ENCODE measurements around the gene PRKCZ.
"Not testable (repeated sequence)": the region's sequence is repeated elsewhere in the genome, so short reads cannot be mapped to it uniquely, and the experiment has no call there.

The PRKCZ gene

DNA sequence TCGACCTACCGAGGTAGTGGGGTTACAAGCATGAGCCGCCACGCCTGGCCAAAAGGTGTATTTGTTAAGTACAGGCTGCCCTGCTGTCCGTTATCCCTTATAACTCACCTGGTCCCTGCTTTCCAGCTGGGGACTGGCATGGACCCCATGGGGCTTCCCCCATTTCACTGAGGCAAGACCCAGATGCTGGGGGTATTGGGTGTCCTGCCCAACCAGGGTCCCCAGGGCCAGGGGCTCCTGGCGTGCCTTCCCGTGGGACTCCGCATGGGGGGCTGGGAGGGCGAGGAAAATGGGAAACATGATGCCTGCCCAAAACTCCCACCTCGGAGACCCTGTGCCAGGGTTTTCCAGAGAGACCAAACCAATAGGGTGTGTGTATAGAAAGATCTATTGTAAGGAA, 79.9 kb downstream of the PRKCZ start:
- in situ Hi-C loops (cut with MboI; ENCODE audit: low sequenced_read_pairs) = no loop called here

DNA sequence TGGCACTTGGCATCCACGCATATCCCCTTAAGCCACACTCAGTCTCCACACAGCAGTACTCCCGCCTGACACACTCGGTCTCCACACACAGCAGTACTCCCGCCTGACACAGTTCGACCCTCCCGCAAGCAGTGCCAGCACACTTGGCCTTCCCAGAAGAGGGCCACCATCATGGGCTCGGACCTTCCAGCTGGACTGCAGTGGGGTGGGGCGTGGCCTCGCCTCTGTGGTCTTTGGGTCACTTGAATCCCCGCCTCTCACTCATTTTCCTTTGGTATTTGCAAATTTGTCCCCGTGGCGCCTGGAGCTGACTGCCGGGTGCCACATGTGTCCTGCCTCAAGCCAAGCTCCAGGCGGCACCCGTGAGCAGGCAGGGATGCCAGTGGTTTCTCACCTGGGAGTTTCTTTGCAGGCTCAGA, 80.7 kb downstream of the PRKCZ start:
- in situ Hi-C loops (cut with MboI; ENCODE audit: low sequenced_read_pairs) = no loop called here

DNA sequence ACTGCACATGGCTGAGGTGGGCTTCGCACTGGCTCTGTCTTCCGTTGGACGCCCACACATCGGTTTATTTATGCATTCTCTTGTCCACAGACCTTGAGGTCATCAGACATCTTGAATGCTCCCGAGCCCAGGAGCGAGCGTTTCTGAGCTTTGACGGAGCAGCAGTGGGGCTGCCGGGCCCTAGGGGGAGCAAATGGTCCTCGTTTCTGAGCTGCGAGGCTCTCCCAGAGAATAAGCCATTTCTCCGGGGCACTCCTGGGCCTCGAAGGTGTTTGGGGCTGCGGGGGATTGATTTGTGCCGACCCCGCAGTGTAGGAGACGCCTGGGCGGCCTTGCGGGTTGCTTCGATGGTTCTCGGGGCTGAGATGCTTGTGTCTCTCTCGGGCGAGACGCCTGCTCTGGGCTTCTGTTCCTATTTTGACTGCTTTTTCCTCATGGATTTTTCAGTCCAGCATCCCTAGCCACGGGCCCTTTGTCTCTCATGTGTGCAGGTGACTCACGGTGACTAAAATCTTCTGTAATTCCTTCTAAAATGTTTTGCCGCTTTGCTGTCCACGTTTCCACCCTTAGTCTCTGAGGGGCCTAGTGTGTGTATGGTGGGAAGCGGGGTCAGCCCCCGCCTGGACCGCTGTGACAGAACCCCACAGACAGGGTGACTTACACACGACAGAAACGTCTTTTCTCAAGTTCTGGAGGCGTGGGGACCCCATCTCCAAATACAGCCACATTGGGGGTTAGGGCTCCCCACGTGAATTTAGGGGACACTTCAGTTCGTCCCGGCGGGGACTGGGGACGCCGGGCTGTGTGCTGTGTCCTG, 82.2 kb downstream of the PRKCZ start:
- in situ Hi-C loops (cut with MboI; ENCODE audit: low sequenced_read_pairs) = no loop called here

DNA sequence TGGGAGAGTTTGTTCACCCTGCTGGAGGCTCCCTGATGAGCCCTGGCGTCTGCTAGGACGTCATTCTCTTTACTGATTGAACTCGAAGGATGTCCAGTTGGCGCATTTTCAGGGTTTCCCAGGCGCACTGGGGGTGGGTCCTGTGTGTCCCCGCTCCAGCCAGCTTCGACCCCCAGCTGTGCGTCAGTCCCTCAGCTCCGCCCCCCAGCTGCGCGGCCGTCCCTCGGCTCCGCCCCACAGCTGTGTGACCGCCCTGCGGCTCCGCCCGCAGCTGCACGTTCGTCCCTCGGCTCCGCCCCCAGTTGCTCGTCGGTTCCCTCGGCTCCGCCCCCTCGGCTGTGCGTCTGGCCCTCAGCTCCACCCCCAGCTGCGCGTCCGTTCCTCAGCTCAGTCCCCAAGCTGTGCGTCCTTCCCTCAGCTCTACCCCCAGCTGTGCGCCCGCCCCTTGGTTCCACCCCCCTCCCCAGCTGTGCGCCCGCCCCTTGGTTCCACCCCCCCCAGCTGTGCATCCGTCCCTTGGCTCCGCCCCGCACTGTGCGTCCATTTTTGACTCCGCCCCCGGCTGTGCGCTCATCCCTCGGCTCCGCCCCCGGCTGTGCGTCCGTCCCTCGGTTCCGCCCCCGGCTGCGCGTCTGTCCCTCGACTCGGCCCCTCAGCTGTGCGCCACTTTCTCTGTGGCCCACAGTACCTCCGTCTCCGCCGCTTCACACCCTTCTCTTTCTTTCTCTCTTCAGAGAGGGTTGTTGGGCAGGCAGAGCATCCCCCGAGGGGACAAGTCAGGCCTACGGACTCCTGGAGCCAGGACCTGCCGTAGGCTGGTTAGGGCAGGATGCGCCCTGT, 83.0 kb downstream of the PRKCZ start:
- in situ Hi-C loops (cut with MboI; ENCODE audit: low sequenced_read_pairs) = no loop called here

DNA sequence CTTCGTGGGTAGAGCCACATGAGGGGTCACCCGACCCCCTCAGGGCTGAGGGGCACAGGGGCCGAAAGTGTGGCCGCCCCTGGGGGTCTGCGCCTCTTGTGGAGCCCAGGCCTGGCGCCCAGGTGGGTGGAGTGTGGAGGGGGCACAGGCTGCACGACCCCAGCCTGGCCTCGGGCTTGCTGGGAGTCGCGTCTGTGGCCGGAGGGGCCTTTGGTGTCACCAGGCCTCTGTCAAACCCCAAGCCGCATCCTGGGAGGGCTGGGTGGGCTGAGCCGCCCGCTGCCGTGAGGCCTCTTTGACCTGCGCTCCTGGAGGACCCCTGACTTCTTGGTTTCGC, 83.6 kb downstream of the PRKCZ start:
- in situ Hi-C loops (cut with MboI; ENCODE audit: low sequenced_read_pairs) = no loop called here

DNA sequence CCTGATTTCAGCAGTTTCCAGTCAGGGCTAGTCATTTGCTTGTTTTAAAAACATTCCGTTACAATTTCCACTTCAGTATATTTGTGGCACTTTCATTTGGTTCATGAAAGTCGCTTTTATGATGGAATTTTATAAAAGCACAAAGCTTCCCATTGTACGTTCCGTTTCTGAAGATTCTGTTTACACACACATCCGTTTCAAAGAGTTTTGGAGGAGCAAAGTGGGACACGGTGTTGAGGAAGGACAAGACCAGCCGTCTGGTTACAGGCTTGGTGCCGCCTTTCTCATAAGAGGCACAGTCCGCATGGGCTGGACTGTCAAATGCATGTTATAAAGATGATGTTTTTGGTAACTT, 84.0 kb downstream of the PRKCZ start:
- in situ Hi-C loops (cut with MboI; ENCODE audit: low sequenced_read_pairs) = no loop called here

DNA sequence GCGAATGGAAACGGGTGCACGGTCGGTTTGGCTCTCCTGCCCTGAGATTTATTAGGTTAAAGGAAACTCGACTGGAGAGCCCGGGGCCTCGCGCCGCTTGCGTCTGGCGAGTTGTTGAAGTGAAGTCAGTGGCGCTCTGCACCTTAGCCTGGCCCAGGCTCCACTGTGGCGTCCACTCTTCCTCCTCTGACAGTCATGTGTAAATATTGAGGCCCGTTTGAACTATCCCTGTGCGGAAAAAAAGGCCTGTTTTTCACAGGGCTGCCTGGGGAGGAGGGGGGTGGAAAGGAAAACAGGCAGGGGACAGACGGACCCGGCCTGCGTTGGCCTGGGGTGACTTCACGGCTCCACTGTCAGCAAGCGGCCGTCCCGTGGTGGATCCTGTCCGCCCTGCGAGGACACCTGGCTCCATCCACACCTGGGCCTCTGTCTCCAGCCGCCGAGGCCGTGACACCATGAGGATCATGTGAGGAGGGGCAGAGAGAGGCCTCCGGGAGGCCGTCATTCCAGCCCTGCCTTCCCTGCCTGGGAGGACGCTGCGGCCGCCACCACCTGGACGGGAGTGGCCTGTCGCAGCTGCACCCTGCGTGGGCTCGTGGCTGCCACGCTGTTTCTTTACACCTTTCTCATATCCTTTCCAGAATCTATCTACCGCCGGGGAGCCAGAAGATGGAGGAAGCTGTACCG, 84.6 kb downstream of the PRKCZ start:
- in situ Hi-C loops (cut with MboI; ENCODE audit: low sequenced_read_pairs) = no loop called here

DNA sequence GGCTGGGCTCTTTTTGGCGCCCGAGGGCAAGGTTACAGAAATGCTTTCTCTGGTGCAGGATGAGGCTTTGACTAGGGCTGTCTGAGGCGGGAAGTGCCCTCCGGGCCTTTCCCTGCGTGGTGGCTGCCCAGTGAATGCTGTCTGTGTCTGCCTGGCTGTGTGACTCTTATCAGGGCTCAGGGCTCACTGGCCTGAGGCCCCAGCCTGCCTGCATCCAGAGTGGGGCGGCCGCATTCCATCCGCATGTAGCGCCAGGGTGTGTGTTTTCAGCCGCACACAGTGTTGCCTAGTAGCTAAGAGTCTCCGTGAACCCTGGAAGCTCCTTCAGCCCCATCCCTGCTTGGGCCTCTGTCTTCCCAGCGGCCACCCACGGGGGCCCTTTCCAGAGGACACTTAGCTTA, 85.2 kb downstream of the PRKCZ start:
- in situ Hi-C loops (cut with MboI; ENCODE audit: low sequenced_read_pairs) = no loop called here

DNA sequence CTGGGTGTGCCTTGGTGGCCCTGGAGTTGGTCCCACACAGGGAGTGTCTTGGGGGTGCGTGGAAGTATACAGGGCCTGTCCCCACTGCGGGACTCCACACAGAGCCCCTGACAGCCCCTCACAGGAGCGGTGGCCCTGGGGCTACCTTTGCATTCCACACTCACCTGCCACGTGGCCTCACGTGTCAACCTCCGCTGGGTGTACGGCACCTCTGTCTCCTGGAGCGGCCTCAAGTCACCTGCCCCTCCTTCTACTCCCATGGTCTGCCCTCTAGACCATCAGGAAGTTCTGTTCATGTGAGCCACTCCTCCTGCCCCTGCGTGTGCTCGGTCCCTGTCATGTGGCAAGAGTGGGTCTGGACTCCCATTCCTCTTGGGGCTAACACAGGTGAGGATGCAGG, 85.7 kb downstream of the PRKCZ start:
- in situ Hi-C loops (cut with MboI; ENCODE audit: low sequenced_read_pairs) = no loop called here

DNA sequence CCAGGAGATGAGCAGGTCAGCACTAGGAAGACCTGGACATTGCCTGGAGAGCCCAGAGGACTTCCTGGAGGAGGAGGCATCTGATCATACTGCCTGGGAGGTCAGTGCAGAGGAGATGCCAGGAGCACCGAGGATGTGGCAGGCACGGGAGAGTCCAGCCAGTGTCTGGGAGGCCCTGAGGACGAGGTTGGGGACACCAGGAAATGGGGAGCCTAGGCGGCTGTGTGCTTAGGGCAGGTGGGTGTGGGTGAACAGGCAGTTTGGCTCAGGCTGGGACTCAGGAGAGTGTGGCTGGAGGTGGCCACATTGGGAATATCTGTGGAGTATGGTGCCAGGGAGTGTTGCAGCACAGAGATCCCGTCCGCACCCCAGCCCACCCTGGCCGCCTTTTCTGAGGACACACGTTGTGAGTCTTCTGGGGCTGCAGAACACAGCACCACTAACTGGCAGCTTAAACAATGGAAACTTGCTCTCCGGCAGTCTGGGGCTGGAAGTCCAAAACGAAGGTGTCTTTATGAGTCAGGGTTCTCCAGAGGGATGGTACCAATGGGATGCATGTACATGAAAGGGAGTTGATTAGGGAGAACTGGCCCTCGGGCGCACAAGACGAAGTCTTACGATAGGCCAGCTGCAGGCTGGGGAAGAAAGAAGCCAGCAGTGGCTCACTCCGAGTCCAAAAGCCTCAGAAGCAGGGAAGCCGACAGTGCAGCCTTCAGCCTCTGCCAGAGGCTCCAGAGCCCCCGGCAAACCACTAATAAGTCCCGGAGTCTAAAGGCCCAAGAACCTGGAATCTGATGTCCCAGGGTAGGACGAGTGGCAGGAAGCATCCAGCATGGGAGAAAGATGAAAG, 86.4 kb downstream of the PRKCZ start:
- in situ Hi-C loops (cut with MboI; ENCODE audit: low sequenced_read_pairs) = no loop called here

DNA sequence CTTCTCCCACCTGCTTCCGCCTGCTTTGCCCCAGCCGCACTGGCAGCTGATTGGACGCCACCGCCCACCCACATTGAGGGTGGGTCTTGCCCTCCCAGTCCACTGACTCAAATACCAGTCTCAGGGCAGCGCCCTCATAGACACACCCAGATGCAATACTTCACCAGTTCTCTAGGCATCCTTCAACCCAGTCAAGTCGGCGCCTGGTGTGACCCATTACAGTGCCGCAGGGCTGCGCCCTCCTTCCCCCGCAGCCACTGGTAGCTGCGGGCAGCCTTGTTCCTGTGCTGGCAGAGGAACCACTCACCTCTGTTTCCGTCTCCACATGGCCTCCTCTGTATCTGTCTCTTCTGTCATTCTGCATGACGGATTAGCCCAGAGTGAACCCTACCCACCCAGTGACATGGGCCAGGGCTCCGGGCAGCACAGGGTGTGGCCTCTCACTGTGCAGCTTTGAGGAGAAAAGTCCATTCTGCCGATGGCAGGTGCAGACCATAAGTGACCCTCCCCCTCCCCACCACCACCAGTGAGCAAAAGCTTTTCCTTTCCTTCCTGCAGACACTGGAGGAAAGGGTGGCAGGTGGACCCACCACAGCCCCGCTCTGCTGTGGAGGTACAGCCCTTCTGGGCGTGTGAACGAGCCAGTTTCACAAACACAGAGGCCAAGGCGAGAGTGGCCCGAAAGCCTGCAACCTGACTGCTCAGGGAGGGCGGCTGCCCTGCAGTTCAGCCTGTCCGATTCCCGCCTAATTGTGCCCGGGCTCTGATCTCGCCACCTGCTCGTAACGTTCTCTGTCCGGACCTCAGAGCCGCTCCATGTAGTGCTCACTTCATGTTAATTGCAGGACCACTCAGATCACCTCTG, 87.3 kb downstream of the PRKCZ start:
- in situ Hi-C loops (cut with MboI; ENCODE audit: low sequenced_read_pairs) = no loop called here

DNA sequence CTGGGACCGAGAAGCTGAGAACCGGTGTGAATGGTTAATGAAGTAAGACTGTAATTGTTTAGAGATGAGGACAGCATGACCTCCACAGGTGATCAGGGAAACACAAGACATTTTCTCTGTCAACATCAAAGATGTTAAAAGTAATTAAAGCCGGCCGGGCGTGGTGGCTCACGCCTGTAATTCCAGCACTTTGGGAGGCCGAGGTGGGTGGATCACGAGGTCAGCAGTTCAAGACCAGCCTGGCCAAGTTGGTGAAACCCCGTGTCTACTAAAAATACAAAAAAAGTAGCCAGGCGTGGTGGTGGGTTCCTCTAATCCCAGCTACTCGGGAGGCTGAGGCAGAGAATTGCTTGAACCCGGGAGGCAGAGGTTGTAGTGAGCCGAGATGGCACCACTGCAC, 88.9 kb downstream of the PRKCZ start:
- in situ Hi-C loops (cut with MboI; ENCODE audit: low sequenced_read_pairs) = not testable (repeated sequence)

DNA sequence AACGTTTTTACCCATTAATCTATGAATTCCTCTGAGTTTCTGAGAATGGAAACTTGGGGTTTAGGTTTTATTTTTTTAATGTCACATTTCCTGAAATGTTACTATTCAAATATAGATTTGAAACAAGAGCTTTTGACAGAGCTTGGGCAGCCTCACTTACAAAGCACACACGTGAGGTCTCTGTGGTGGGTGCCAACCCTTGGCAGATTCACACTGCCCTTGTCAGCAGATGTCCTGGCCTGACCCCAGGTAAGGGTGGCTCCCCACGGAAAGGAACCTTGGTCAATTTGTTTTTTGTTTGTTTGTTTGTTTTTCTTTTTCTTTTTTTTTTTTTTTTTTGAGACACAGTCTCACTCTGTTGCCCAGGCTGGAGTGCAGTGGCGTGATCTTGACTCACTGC, 90.8 kb downstream of the PRKCZ start:
- in situ Hi-C loops (cut with MboI; ENCODE audit: low sequenced_read_pairs) = no loop called here

DNA sequence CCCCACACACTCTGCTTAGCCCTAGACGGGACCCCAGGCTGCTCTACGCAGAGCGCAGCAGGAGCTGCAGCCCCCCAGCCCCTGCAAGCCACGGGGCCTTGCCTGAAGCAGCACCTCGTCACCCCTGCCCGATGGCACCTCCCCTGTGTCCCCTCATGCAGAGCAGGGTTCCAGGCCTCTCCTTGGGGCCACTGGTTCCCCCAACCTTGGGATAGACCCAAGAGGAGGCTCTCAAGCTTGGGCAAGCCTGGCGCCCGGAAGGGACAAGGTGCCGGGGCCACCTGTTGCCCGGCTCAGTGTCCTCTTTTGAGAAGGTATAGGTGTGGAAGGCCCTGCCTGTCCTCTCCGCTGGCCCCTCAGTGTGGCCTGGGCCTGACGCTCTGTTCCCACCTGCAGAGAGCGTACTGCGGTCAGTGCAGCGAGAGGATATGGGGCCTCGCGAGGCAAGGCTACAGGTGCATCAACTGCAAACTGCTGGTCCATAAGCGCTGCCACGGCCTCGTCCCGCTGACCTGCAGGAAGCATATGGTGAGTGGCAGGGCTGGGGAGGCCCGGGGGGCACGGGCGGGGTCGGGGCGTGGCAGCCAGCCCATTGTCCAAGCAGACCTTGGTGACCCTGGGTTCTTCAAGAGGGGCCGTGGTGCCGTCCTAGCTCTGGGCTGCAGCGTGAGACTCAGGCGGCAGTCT, 93.7 kb downstream of the PRKCZ start:
- in situ Hi-C loops (cut with MboI; ENCODE audit: low sequenced_read_pairs) = no loop called here

DNA sequence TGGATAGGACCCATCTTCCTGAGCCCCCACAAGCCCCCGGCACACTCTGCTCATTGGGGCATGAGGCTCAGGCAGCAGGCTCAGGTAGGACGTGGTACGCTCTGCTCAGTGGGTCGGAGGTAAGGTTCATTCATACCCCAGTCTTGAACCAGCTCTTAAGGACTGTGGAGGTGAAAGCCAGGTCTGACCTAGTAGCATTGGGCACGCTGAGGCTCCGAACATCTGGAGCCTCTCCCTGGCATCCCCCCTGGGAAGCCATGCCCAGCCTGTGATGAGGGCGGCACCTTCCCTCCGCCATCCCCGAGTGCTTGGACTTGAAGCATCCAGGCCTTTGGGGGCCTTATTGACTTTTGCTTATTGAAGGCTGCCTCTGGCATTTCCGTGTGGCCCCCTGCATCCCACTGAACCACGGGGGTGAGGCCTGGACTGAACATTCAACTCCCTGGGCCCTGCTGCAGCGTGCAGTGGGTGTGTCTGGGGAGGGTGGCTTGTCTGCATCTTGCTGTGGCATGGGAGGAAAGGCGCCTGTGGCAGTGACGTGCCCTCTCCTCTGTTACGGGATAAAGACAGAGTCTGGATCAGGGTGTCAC, 94.4 kb downstream of the PRKCZ start:
- in situ Hi-C loops (cut with MboI; ENCODE audit: low sequenced_read_pairs) = no loop called here

DNA sequence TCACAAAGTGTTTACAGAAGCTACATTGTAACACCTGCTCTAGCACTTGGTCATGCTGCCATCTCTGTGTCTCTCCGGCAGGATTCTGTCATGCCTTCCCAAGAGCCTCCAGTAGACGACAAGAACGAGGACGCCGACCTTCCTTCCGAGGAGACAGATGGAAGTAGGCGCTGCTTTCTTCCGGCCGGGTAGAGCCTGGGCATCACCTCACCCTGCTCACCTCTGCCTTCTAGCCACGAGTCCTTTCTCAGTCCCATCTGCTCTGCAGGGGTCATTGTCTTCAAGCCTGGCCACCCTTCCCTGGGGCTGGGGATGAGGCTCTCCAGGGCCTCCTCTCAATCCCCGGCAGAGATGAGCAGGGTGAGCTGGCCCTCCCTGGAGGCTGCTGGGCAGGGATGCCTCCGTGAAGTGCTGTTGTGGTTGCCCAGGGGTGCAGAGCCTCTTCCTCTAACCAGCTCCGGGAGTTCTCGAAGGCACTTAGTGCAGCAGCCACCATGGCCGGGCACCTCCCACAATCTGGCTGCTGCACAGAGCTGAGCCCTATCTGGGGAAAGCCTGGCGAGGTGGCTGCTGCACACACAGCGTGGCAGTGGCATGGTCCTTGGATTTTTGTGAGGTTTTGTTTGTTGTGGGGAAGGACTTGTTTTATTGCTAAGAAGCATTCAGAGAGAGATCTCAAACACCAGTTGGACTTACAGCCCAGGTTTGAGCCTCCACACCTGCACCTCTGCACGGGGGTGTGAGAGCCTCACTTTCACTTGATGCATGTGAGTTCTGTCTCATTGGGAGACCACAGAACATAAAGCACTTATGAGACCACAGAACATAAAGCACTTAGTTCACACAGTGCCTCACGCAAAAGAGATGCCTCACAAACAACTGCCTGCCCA, 96.0 kb downstream of the PRKCZ start:
- in situ Hi-C loops (cut with MboI; ENCODE audit: low sequenced_read_pairs) = no loop called here

DNA sequence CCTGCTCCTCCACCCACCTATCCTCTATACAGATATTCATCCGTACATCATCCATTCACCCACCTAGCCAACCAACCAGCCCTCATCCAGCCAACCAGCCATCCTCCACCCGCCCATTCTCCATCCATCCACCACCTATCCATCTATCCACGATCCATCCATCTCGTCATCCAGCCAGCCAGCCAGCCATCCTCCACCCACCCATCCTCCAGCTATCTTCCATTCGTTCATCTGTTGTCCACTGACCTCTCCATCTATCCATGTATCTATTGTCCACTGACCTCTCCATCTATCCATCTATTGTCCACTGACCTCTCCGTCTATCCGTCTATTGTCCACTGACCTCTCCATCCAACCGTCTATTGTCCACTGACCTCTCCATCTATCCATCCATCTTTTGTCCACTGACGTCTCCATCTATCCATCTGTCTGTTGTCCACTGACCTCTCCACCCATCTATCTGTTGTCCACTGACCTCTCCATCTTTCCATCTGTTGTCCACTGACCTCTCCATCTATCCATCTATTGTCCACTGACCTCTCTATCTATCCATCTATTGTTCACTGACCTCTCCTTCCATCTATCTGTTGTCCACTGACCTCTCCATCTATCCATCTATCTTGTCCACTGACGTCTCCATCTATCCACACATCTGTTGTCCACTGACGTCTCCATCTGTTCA, 96.8 kb downstream of the PRKCZ start:
- in situ Hi-C loops (cut with MboI; ENCODE audit: low sequenced_read_pairs) = no loop called here

Measured in HL-60/S4 treated with phorbol 12-myristate 13-acetate at 8.2 ng/mL for 4 days and 3 days (cell line).